Measurements from ENCODE around the gene CCNJ. TPM values are rescaled to one million over a fixed set of nuclear protein-coding genes. Genes with fewer than 3 reads are reported as not detected.
"Not testable (repeated sequence)": the region's sequence is repeated elsewhere in the genome, so short reads cannot be mapped to it uniquely, and the experiment has no call there.

CCNJ gene
- total RNA-seq, 1 experiment from 2014 or later, result 22.7 TPM

DNA sequence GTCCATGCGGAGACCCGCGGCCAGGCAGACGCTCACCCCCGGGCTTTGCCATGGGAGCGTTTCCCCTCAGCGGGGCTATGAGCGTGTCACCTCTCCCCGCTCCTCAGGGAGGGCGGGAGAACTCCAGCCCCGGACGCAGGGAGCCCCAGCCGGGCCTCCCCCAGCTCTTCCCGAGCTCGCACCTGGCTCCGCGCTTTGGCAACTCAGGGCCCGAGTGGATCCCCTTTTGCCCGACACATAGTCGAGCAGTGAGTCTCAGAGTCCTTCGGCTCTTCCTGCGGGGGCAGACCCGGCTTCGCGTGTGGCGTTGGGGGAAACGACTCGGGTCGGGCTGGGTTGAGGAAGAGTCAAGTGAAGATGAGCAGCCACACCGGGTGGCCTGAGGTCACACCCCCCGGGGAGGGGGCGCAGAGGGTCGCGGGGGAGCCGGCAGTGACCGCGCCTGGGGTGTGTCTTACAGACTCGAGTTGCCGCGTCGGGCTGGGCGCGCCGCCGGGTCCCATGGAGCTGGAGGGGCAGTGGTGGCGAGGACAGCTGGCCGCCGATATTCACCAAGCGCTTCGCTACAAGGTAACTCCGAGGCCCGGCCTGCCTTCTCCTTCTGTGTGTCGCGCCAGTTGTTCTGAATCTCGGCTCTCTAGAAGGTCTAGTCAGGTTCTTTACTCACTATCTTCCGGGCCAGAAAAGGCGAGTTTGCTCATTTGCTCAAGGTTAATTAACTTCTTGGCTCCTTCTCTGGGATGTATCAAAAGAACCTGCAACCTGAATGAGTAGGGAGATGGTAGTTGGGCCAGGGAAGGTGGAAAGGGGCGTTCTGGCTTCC is 721 bp downstream of the CCNJ start:
- peaks cover 8% of the 10 kb centered on the region for H3K27me3 ChIP-seq (ENCODE audit: control insufficient read depth, insufficient read depth, low read length)
- peaks cover 2% of the 10 kb centered on the region for H3K36me3 ChIP-seq (replicated peaks; ENCODE audit: control insufficient read depth, insufficient read depth, low read length)
- peak overlapping the region; percentile 86 for H3K4me3 ChIP-seq (ENCODE audit: insufficient read depth, low read depth, low read length)
- DNase-seq, result no peak

- DNase-seq, result no peak
- Histone ChIP-seq H3K27me3 (ENCODE audit: control insufficient read depth, insufficient read depth, low read length) (peaks cover 8% of the 10 kb centered on the region), H3K4me3 (ENCODE audit: insufficient read depth, low read depth, low read length) (peak overlapping the region; percentile 86), H3K36me3 (replicated peaks; ENCODE audit: control insufficient read depth, insufficient read depth, low read length) (peaks cover 2% of the 10 kb centered on the region)
These were observed 1.4 kb downstream of the CCNJ start for GRCh38 chr10:96044736-96045135.

DNA sequence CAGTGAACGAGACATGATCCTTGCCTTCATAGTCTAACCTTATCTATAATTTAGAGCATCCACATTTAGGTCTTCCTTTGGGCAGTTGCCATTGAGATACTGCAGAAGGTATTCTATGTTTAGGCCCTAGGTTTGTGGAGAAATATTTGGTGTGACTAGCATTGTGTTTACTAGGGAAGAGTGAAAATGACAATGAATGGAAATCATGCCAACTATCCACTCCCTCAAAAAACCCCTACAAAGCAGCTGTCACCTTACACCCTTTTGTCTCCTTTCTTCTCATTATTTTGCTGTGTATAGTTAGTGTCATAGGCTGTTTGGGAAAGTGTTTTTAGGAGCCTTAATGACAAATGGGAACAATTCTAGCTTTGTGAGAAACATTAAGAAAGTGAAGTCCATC is 3.2 kb downstream of the CCNJ start:
- Histone ChIP-seq H3K36me3 (replicated peaks; ENCODE audit: control insufficient read depth, insufficient read depth, low read length) (peaks cover 2% of the 10 kb centered on the region), H3K27me3 (ENCODE audit: control insufficient read depth, insufficient read depth, low read length) (peaks cover 8% of the 10 kb centered on the region), H3K4me3 (ENCODE audit: insufficient read depth, low read depth, low read length) (no peak overlapping the region)
- DNase-seq, result no peak

GRCh38 chr10:96047004-96047649 is 3.7 kb downstream of the CCNJ start:
- Histone ChIP-seq H3K27me3 (ENCODE audit: control insufficient read depth, insufficient read depth, low read length) (peaks cover 7% of the 10 kb centered on the region), H3K4me3 (ENCODE audit: insufficient read depth, low read depth, low read length) (no peak overlapping the region), H3K36me3 (replicated peaks; ENCODE audit: control insufficient read depth, insufficient read depth, low read length) (peaks cover 2% of the 10 kb centered on the region)
- DNase-seq, result no peak

DNA sequence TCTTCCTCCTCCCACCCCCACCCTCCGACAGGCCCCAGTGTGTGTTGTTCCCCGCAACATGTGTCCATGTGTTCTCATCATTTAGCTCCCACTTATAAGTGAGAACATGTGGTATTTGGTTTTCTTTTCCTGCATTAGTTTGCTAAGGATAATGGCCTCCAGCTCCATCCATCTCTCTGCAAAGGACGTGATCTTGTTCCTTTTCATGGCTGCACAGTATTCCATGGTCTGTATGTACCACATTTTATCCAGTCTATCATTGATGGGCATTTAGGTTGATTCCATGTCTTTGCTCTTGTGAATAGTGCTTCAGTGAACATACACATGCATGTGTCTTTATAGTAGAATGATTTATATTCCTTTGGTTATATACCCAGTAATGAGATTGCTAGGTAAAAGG is 4.5 kb downstream of the CCNJ start:
- H3K27me3 ChIP-seq (ENCODE audit: control insufficient read depth, insufficient read depth, low read length); H3K4me3 ChIP-seq (ENCODE audit: insufficient read depth, low read depth, low read length); DNase-seq; H3K36me3 ChIP-seq (replicated peaks; ENCODE audit: control insufficient read depth, insufficient read depth, low read length): not testable (repeated sequence)

GRCh38 chr10:96049340-96049739 is 6.0 kb downstream of the CCNJ start:
- DNase-seq, result no peak

DNA sequence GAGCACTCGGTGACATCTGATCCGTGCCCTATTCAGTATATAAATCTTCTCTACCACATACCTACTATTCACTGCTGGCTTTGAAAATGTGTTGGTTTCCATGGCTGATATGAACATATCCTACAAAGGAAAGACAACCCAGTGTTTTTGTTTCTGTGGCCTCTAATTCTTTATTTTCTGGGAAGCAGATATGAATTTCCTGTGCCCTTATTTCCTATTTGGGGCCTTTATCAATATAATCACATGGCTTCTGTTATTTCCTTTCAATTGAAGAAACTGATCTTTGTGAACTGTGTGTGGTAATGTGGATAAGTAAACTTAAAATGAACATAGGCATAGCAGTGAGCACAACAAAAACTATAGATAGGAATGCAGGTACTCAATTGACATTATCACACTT is 10.6 kb downstream of the CCNJ start:
- peaks cover 19% of the 10 kb centered on the region for H3K36me3 ChIP-seq (replicated peaks; ENCODE audit: control insufficient read depth, insufficient read depth, low read length)
- no peak for DNase-seq
- H3K4me3 ChIP-seq (ENCODE audit: insufficient read depth, low read depth, low read length), result no peak overlapping the region
- no peaks in the 10 kb centered on the region for H3K27me3 ChIP-seq (ENCODE audit: control insufficient read depth, insufficient read depth, low read length)

More at GRCh38 chr10:96049340-96049739, 6.0 kb downstream of the CCNJ start:
- Histone ChIP-seq H3K27me3 (ENCODE audit: control insufficient read depth, insufficient read depth, low read length) (no peaks in the 10 kb centered on the region), H3K36me3 (replicated peaks; ENCODE audit: control insufficient read depth, insufficient read depth, low read length) (peaks cover 2% of the 10 kb centered on the region), H3K4me3 (ENCODE audit: insufficient read depth, low read depth, low read length) (no peak overlapping the region)

DNA sequence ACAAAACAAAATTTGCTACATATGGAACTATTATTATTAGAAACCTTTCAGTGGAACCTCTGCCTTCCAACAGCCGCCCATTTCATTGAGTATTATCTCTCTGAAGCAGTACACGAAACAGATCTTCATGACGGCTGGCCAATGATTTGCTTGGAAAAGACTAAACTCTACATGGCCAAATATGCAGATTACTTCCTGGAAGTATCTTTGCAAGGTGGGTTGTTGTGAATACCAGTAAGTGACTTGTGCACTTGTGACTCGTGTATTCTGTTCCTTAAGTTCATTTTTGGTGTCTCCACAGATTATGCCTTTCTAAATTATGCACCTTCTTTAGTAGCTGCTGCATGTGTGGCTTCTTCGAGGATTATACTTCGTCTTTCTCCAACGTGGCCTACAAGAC is 13.4 kb downstream of the CCNJ start:
- no peaks in the 10 kb centered on the region for H3K27me3 ChIP-seq (ENCODE audit: control insufficient read depth, insufficient read depth, low read length)

GRCh38 chr10:96061232-96061631 is 17.8 kb downstream of the CCNJ start:
- Histone ChIP-seq H3K27me3 (ENCODE audit: control insufficient read depth, insufficient read depth, low read length) (no peaks in the 10 kb centered on the region), H3K36me3 (replicated peaks; ENCODE audit: control insufficient read depth, insufficient read depth, low read length) (peaks cover 25% of the 10 kb centered on the region), H3K4me3 (ENCODE audit: insufficient read depth, low read depth, low read length) (no peak overlapping the region)
- DNase-seq, result no peak

More for the DNA sequence above, 13.4 kb downstream of the CCNJ start:
- DNase-seq, result no peak
- peaks cover 25% of the 10 kb centered on the region for H3K36me3 ChIP-seq (replicated peaks; ENCODE audit: control insufficient read depth, insufficient read depth, low read length)
- H3K4me3 ChIP-seq (ENCODE audit: insufficient read depth, low read depth, low read length), result no peak overlapping the region

DNA sequence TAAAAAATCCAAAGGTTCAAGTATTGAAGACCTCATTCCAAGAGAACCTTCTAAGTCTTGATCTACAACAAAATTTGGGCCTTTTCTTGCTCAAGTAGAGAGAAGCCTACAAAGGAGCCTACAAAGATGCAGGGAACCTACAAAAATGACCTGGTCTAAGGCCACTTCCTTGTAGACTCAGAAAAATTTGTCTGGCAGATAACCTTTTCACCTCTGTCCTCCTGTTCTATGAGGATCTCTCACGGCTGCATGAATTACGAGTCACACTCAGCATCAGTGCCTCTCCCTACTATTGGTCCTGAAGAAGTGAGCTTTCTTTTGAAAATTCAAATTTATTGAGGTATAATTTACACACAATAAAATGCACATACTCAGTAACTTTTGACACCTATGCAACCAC is 29.3 kb downstream of the CCNJ start:
- DNase-seq, result no peak
- no peaks in the 10 kb centered on the region for H3K36me3 ChIP-seq (replicated peaks; ENCODE audit: control insufficient read depth, insufficient read depth, low read length)
- no peak overlapping the region for H3K4me3 ChIP-seq (ENCODE audit: insufficient read depth, low read depth, low read length)
- H3K27me3 ChIP-seq (ENCODE audit: control insufficient read depth, insufficient read depth, low read length), result no peaks in the 10 kb centered on the region

GRCh38 chr10:96073722-96074121 is 30.3 kb downstream of the CCNJ start:
- H3K4me3 ChIP-seq (ENCODE audit: insufficient read depth, low read depth, low read length), result no peak overlapping the region
- no peaks in the 10 kb centered on the region for H3K27me3 ChIP-seq (ENCODE audit: control insufficient read depth, insufficient read depth, low read length)
- no peaks in the 10 kb centered on the region for H3K36me3 ChIP-seq (replicated peaks; ENCODE audit: control insufficient read depth, insufficient read depth, low read length)
- DNase-seq, result no peak

DNA sequence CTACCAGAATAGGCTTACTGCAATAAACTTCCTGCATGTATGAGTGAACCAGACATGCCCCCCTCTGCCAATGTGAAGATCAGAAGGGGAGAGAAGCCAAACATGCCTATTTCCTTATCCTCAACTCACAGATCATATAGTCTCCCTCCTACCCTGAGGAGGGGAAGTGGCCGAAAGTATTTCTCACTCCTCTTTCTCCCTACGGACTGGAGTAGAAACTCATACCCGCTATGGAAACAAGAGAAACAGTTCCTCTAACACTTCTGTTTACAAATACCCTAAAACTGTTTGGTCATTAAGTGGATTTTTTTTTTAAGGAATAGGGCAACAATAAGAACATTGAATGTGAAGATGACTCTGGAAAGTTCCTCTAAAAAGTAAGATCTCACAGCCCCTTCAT is 31.4 kb downstream of the CCNJ start:
- Histone ChIP-seq H3K27me3 (ENCODE audit: control insufficient read depth, insufficient read depth, low read length) (no peaks in the 10 kb centered on the region), H3K4me3 (ENCODE audit: insufficient read depth, low read depth, low read length) (no peak overlapping the region), H3K36me3 (replicated peaks; ENCODE audit: control insufficient read depth, insufficient read depth, low read length) (no peaks in the 10 kb centered on the region)
- DNase-seq, result no peak

DNA sequence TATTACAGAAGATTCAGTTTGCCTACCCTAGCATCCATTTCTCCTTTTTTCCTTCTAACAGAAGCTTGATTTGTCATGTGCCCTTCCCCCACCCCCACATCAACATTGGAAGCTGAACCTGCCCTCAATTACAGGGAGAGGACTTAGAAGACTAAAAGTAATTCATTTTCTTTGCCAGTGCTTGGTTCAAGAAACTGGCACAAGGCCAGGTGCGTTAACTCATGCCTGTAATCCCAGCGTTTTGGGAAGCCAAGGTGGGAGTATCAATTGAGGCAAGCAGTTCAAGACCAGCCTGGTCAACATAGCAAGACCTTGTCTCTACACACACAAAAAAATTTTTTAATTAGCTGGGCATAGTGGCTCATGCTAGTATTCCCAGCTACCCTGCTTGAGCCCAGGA is 32.6 kb downstream of the CCNJ start:
- DNase-seq, result no peak
- Histone ChIP-seq H3K27me3 (ENCODE audit: control insufficient read depth, insufficient read depth, low read length) (no peaks in the 10 kb centered on the region), H3K36me3 (replicated peaks; ENCODE audit: control insufficient read depth, insufficient read depth, low read length) (no peaks in the 10 kb centered on the region), H3K4me3 (ENCODE audit: insufficient read depth, low read depth, low read length) (no peak overlapping the region)

GRCh38 chr10:96077156-96077555 is 33.8 kb downstream of the CCNJ start:
- H3K4me3 ChIP-seq (ENCODE audit: insufficient read depth, low read depth, low read length), result no peak overlapping the region
- H3K36me3 ChIP-seq (replicated peaks; ENCODE audit: control insufficient read depth, insufficient read depth, low read length), result no peaks in the 10 kb centered on the region
- DNase-seq, result no peak
- no peaks in the 10 kb centered on the region for H3K27me3 ChIP-seq (ENCODE audit: control insufficient read depth, insufficient read depth, low read length)

GRCh38 chr10:96082153-96082552 is 38.8 kb downstream of the CCNJ start:
- no peaks in the 10 kb centered on the region for H3K27me3 ChIP-seq (ENCODE audit: control insufficient read depth, insufficient read depth, low read length)
- no peak for DNase-seq
- no peaks in the 10 kb centered on the region for H3K36me3 ChIP-seq (replicated peaks; ENCODE audit: control insufficient read depth, insufficient read depth, low read length)

More at GRCh38 chr10:96082153-96082552, 38.8 kb downstream of the CCNJ start:
- no peak overlapping the region for H3K4me3 ChIP-seq (ENCODE audit: insufficient read depth, low read depth, low read length)

Data from H7 (cell line).